WTC11 (cell line): Measurements from ENCODE around the gene RBM24. TPM values are rescaled to one million over a fixed set of nuclear protein-coding genes. Genes with fewer than 3 reads are reported as not detected.

ENCODE experiments used
- ATAC-seq: fragments of 200-7000 bp; cut with Tn5 transposase; 2 replicates; pipeline ENCODE4 v1.10.0; 2021; ENCODE audit warnings: mild to moderate bottlenecking, moderate library complexity
- CTCF ChIA-PET: fragments of 300-600 bp; sonication (Branson Sonifier 250); formaldehyde crosslinking; loops from one replicate; lab custom pipeline; 2021; ENCODE audit warnings: antibody characterized with exemption; lab: Charles Lee
- POLR2A ChIA-PET: fragments of 350-600 bp; sonication (Branson Sonifier 250); formaldehyde crosslinking; loops from one replicate; lab custom pipeline; 2021; ENCODE audit warnings: antibody characterized with exemption; lab: Charles Lee
- DNase-seq: peaks from one replicate; pipeline ENCODE4 v3.0.0; 2021; ENCODE audit warnings: low spot score
- H3K27ac Mint-ChIP-seq: 2 replicates; pipeline ENCODE4 v1.8.0; 2021; ENCODE audit warnings: mixed read lengths
- H3K27me3 Mint-ChIP-seq: 2 replicates; pipeline ENCODE4 v1.8.0; 2021; ENCODE audit warnings: low read depth, mild to moderate bottlenecking, moderate library complexity, mixed read lengths
- H3K36me3 Mint-ChIP-seq: 2 replicates; pipeline ENCODE4 v1.8.0; 2021; ENCODE audit warnings: mixed read lengths
- H3K4me1 Mint-ChIP-seq: 2 replicates; pipeline ENCODE4 v1.8.0; 2022; ENCODE audit warnings: mixed read lengths
- H3K4me3 Mint-ChIP-seq: 2 replicates; pipeline ENCODE4 v1.8.0; 2021; ENCODE audit warnings: mild to moderate bottlenecking, moderate library complexity, mixed read lengths
- H3K9me3 Mint-ChIP-seq: 2 replicates; pipeline ENCODE4 v1.8.0; 2021; ENCODE audit warnings: mixed read lengths
- AFF4 ChIP-seq: sonication (generic); formaldehyde crosslinking; IDR thresholded peaks from 2 replicates; pipeline ENCODE4 v1.8.1; 2023; ENCODE audit warnings: mild to moderate bottlenecking, missing genetic modification reagents, borderline replicate concordance
- ATF2 ChIP-seq: sonication (generic); formaldehyde crosslinking; IDR thresholded peaks from 2 replicates; pipeline ENCODE4 v1.8.1; 2022; ENCODE audit warnings: low read depth, missing genetic modification reagents, borderline replicate concordance
- ATF3 ChIP-seq: sonication (generic); formaldehyde crosslinking; conservative IDR thresholded peaks from 2 replicates; pipeline ENCODE4 v1.8.1; 2022; ENCODE audit warnings: mild to moderate bottlenecking, missing genetic modification reagents
- CREM ChIP-seq: sonication (generic); formaldehyde crosslinking; IDR thresholded peaks from 2 replicates; pipeline ENCODE4 v1.8.1; 2022; ENCODE audit warnings: mild to moderate bottlenecking, missing genetic modification reagents, moderate library complexity
- E2F1 ChIP-seq: sonication (generic); formaldehyde crosslinking; IDR thresholded peaks from 2 replicates; pipeline ENCODE4 v1.8.0; 2022; ENCODE audit warnings: mild to moderate bottlenecking, missing genetic modification reagents
- E2F5 ChIP-seq: sonication (generic); formaldehyde crosslinking; IDR thresholded peaks from 2 replicates; pipeline ENCODE4 v1.8.1; 2022; ENCODE audit warnings: mild to moderate bottlenecking, moderate library complexity, missing genetic modification reagents
- ELF4 ChIP-seq: sonication (generic); formaldehyde crosslinking; IDR thresholded peaks from 2 replicates; pipeline ENCODE4 v1.8.1; 2022; ENCODE audit warnings: low read depth, mild to moderate bottlenecking, moderate library complexity, missing genetic modification reagents
- FOXK1 ChIP-seq: sonication (generic); formaldehyde crosslinking; IDR thresholded peaks from 2 replicates; pipeline ENCODE4 v1.8.0; 2022; ENCODE audit warnings: mild to moderate bottlenecking, moderate library complexity, missing genetic modification reagents
- GTF2I ChIP-seq: fragments of 250-450 bp; sonication (Bioruptor Pico); conservative IDR thresholded peaks from 2 replicates; pipeline ENCODE4 v1.4.0; 2021; ENCODE audit warnings: mild to moderate bottlenecking
- MXD4 ChIP-seq: fragments of 250-450 bp; sonication (Bioruptor Pico); IDR thresholded peaks from 2 replicates; pipeline ENCODE4 v1.8.0; 2021; ENCODE audit warnings: mild to moderate bottlenecking, moderate library complexity, borderline replicate concordance
- NFE2L1 ChIP-seq: sonication (generic); formaldehyde crosslinking; IDR thresholded peaks from 2 replicates; pipeline ENCODE4 v1.8.1; 2023; ENCODE audit warnings: missing genetic modification reagents
- NR1H2 ChIP-seq: sonication (generic); formaldehyde crosslinking; IDR thresholded peaks from 2 replicates; pipeline ENCODE4 v1.9.0; 2021; ENCODE audit warnings: mild to moderate bottlenecking, moderate library complexity, missing genetic modification reagents
- SMAD3 ChIP-seq: sonication (generic); formaldehyde crosslinking; IDR thresholded peaks from 2 replicates; pipeline ENCODE4 v1.8.0; 2022; ENCODE audit warnings: missing genetic modification reagents, mild to moderate bottlenecking, borderline replicate concordance
- SOX15 ChIP-seq: fragments of 250-450 bp; sonication (Bioruptor Pico); IDR thresholded peaks from 2 replicates; pipeline ENCODE4 v1.9.0; 2021; ENCODE audit warnings: mild to moderate bottlenecking
- SP1 ChIP-seq: sonication (generic); formaldehyde crosslinking; conservative IDR thresholded peaks from 2 replicates; pipeline ENCODE4 v1.8.1; 2022; ENCODE audit warnings: missing genetic modification reagents
- TP53 ChIP-seq: sonication (generic); formaldehyde crosslinking; IDR thresholded peaks from 2 replicates; pipeline ENCODE4 v1.8.1; 2023; ENCODE audit warnings: mild to moderate bottlenecking, missing genetic modification reagents
- ZNF232 ChIP-seq: sonication (generic); formaldehyde crosslinking; IDR thresholded peaks from 2 replicates; pipeline ENCODE4 v1.8.0; 2022; ENCODE audit warnings: mild to moderate bottlenecking, missing genetic modification reagents
- ZNF416 ChIP-seq: fragments of 250-450 bp; sonication (Bioruptor Pico); IDR thresholded peaks from 2 replicates; pipeline ENCODE4 v1.9.0; 2021; ENCODE audit warnings: mild to moderate bottlenecking, inconsistent platforms
- ZNF532 ChIP-seq: fragments of 250-450 bp; sonication (Bioruptor Pico); IDR thresholded peaks from 2 replicates; pipeline ENCODE4 v1.9.0; 2021; ENCODE audit warnings: mild to moderate bottlenecking, borderline replicate concordance
- ZNF671 ChIP-seq: fragments of 250-450 bp; sonication (Bioruptor Pico); IDR thresholded peaks from 2 replicates; pipeline ENCODE4 v1.8.0; 2021; ENCODE audit warnings: mild to moderate bottlenecking
- total RNA-seq: library from RNA; stranded (reverse); gene quantifications from 3 replicates; pipeline ENCODE4 v1.2.3, GENCODE V29; 2021

Gene RBM24
- total RNA-seq, 1 experiment from 2014 or later: 0.63 TPM

- no peaks in the 10 kb centered on the region for H3K36me3 Mint-ChIP-seq
These were observed 32.8 kb downstream of the RBM24 start for GRCh38 chr6:17313971-17314370.

GRCh38 chr6:17315262-17315661 is 34.1 kb downstream of the RBM24 start:
- ChIA-PET POLR2A (no interaction called here), CTCF (no interaction called here)
- Mint-ChIP-seq H3K27ac (no peak overlapping the region), H3K4me3 (no peak overlapping the region), H3K27me3 (no peaks in the 10 kb centered on the region), H3K36me3 (no peaks in the 10 kb centered on the region), H3K9me3 (peaks cover 6% of the 10 kb centered on the region; the same call in 1 of the 2 replicates), H3K4me1 (peaks cover 7% of the 10 kb centered on the region; the same call in 1 of the 2 replicates)
- DNase-seq: no peak
- no peak for TF ChIP-seq ZNF671 (CRISPR knock-in tag)
- TF ChIP-seq SP1 (CRISPR knock-in tag): no peak
- no peak for TF ChIP-seq E2F1 (CRISPR knock-in tag)
- TF ChIP-seq FOXK1 (CRISPR knock-in tag): no peak
- TF ChIP-seq ZNF232: no peak
- no peak for TF ChIP-seq TP53 (CRISPR knock-in tag)
- TF ChIP-seq CREM: no peak
- no peak for TF ChIP-seq MXD4 (CRISPR knock-in tag)
- no peak for TF ChIP-seq E2F5
- ATAC-seq: no peak

More at GRCh38 chr6:17313971-17314370, 32.8 kb downstream of the RBM24 start:
- Mint-ChIP-seq H3K27me3 (no peaks in the 10 kb centered on the region), H3K4me3 (no peak overlapping the region), H3K27ac (no peak overlapping the region), H3K4me1 (peaks cover 7% of the 10 kb centered on the region; the same call in 1 of the 2 replicates), H3K9me3 (peaks cover 6% of the 10 kb centered on the region; the same call in 1 of the 2 replicates)
- ChIA-PET CTCF (no interaction called here), POLR2A (no interaction called here)
- ATAC-seq (no peak), DNase-seq (no peak)
- TF ChIP-seq ATF3 (CRISPR knock-in tag): no peak
- TF ChIP-seq GTF2I: no peak
- TF ChIP-seq NFE2L1 (CRISPR knock-in tag): no peak
- no peak for TF ChIP-seq SOX15 (CRISPR knock-in tag)
- no peak for TF ChIP-seq AFF4
- TF ChIP-seq NR1H2: no peak
- TF ChIP-seq ELF4 (CRISPR knock-in tag): no peak

GRCh38 chr6:17318435-17319165 is 37.4 kb downstream of the RBM24 start:
- DNase-seq: no peak
- Mint-ChIP-seq H3K4me1 (peaks cover 4% of the 10 kb centered on the region; the same call in 1 of the 2 replicates), H3K9me3 (peaks cover 6% of the 10 kb centered on the region; the same call in 1 of the 2 replicates), H3K4me3 (no peak overlapping the region), H3K27me3 (no peaks in the 10 kb centered on the region), H3K36me3 (no peaks in the 10 kb centered on the region), H3K27ac (no peak overlapping the region)
- POLR2A ChIA-PET: no interaction called here
- ATAC-seq: no peak
- CTCF ChIA-PET: no interaction called here
- TF ChIP-seq SMAD3 (CRISPR knock-in tag): no peak
- no peak for TF ChIP-seq ZNF532
- TF ChIP-seq ZNF416: no peak
- TF ChIP-seq ATF2 (CRISPR knock-in tag): no peak
